ENCODE results near the gene OOSP1.
"Not testable (repeated sequence)": the region's sequence is repeated elsewhere in the genome, so short reads cannot be mapped to it uniquely, and the experiment has no call there.

OOSP1 gene

GRCh38 chr11:59938132-59938531, at the start of gene OOSP1:
OOSP1 (plus strand) TSS chr11:59938432; CDS start chr11:59938455, 23 bp downstream.
- DNase-seq: no peak

- peak; percentile 51 to 77 for DNase-seq
Observed at GRCh38 chr11:59891781-59892181, 46.5 kb upstream of the OOSP1 start.

GRCh38 chr11:59894616-59895015, 43.6 kb upstream of the OOSP1 start:
- no peak for DNase-seq

GRCh38 chr11:59898046-59898445, 40.2 kb upstream of the OOSP1 start:
- DNase-seq: no peak

GRCh38 chr11:59898650-59899049, 39.6 kb upstream of the OOSP1 start:
- DNase-seq: no peak

- DNase-seq: no peak
Observed at GRCh38 chr11:59899532-59899931, 38.7 kb upstream of the OOSP1 start.

- no peak for DNase-seq
Observed at GRCh38 chr11:59900366-59901126, 37.7 kb upstream of the OOSP1 start.

- DNase-seq: peak; percentile 61 to 62
Observed at GRCh38 chr11:59901306-59901705, 36.9 kb upstream of the OOSP1 start.

- not testable (repeated sequence) for DNase-seq
Observed at GRCh38 chr11:59903569-59903968, 34.7 kb upstream of the OOSP1 start.

- DNase-seq: no peak
Observed at GRCh38 chr11:59918480-59918879, 19.8 kb upstream of the OOSP1 start.

- DNase-seq: peak; percentile 39 to 80
Observed at GRCh38 chr11:59918987-59919589, 19.1 kb upstream of the OOSP1 start.

- DNase-seq: no peak
Observed at GRCh38 chr11:59923813-59924212, 14.4 kb upstream of the OOSP1 start.

- no peak for DNase-seq
Observed at GRCh38 chr11:59931688-59932087, 6.5 kb upstream of the OOSP1 start.

GRCh38 chr11:59938718-59939117, 486 bp downstream of the OOSP1 start:
- no peak for DNase-seq

- no peak for DNase-seq
Observed at GRCh38 chr11:59939482-59939881, 1.2 kb downstream of the OOSP1 start.

GRCh38 chr11:59941091-59941490, 2.9 kb downstream of the OOSP1 start:
- DNase-seq: no peak

GRCh38 chr11:59943997-59944714, 5.9 kb downstream of the OOSP1 start:
- no peak for DNase-seq

- DNase-seq: no peak
Observed at GRCh38 chr11:59944720-59945119, 6.5 kb downstream of the OOSP1 start.

GRCh38 chr11:59953463-59954218, 15.4 kb downstream of the OOSP1 start:
- DNase-seq: no peak

- DNase-seq: no peak
Observed at GRCh38 chr11:59954219-59954847, 16.1 kb downstream of the OOSP1 start.

- no peak for DNase-seq
Observed at GRCh38 chr11:59957094-59957493, 18.9 kb downstream of the OOSP1 start.

GRCh38 chr11:59960502-59961381, 22.5 kb downstream of the OOSP1 start:
- no peak for DNase-seq
